IMR-90 (cell line): Measurements from ENCODE around the gene HSD17B10. TPM values are rescaled to one million over a fixed set of nuclear protein-coding genes. Genes with fewer than 3 reads are reported as not detected.

ENCODE experiments used
- ATAC-seq: fragments of 200-7000 bp; cut with Tn5 transposase; 2 replicates; pipeline ENCODE4 v1.9.1; 2020; ENCODE audit warnings: low read depth, mild to moderate bottlenecking, moderate library complexity
- BruUV-seq: library from RNA; stranded (reverse); fragments of 400-500 nt; replicated peaks from 2 replicates; lab custom pipeline; 2021; lab: Mats Ljungman, UMichigan
- CTCF ChIA-PET: fragments of 300-600 bp; formaldehyde crosslinking; extraction: SDS; loops from one replicate; lab custom pipeline; 2021; ENCODE audit warnings: antibody characterized with exemption; lab: Yijun Ruan, JAX
- POLR2A ChIA-PET: fragments of 300-600 bp; sonication (Branson Sonifier 250); formaldehyde crosslinking; loops from one replicate; lab custom pipeline; 2022; ENCODE audit warnings: antibody characterized with exemption; ENCODE audit not compliant: unreplicated experiment; lab: Charles Lee
- DNase-seq: peaks from one replicate; pipeline ENCODE4 v3.0.0; 2013
- H2AFZ ChIP-seq: replicated peaks from 2 replicates; pipeline ENCODE3; 2013; ENCODE audit warnings: low read length, mild to moderate bottlenecking; ENCODE audit not compliant: poor library complexity
- H2AK5ac ChIP-seq: 2 replicates; pipeline ENCODE4 v1.6.1; 2013; ENCODE audit warnings: low read depth, low read length, inconsistent platforms
- H2AK9ac ChIP-seq: replicated peaks from 2 replicates; pipeline ENCODE3; 2013; ENCODE audit warnings: mild to moderate bottlenecking, low read depth, low read length, moderate library complexity; ENCODE audit not compliant: poor library complexity
- H2BK120ac ChIP-seq: 2 replicates; pipeline ENCODE4 v1.6.1; 2013; ENCODE audit warnings: low read depth, low read length, inconsistent platforms
- H2BK15ac ChIP-seq: 3 replicates; pipeline ENCODE4 v1.6.1; 2013; ENCODE audit warnings: low read depth, low read length, inconsistent platforms
- H2BK20ac ChIP-seq: 2 replicates; pipeline ENCODE4 v1.6.1; 2013; ENCODE audit warnings: low read depth, mild to moderate bottlenecking, inconsistent platforms, low read length, moderate library complexity
- H2BK5ac ChIP-seq: 2 replicates; pipeline ENCODE4 v1.6.1; 2013; ENCODE audit warnings: mild to moderate bottlenecking, low read depth, low read length, inconsistent platforms; ENCODE audit not compliant: poor library complexity, severe bottlenecking
- H3K14ac ChIP-seq: replicated peaks from 2 replicates; pipeline ENCODE4 v1.6.1; 2013; ENCODE audit warnings: low read depth, low read length, inconsistent platforms
- H3K18ac ChIP-seq: 2 replicates; pipeline ENCODE4 v1.6.1; 2013; ENCODE audit warnings: low read depth, low read length, control low read depth
- H3K23ac ChIP-seq: 2 replicates; pipeline ENCODE4 v1.6.1; 2013; ENCODE audit warnings: low read depth, low read length, inconsistent platforms
- H3K27ac ChIP-seq: 2 replicates; pipeline ENCODE4 v1.5.1; 2013; ENCODE audit warnings: mild to moderate bottlenecking, control low read depth, low read length; ENCODE audit not compliant: insufficient read depth
- H3K27me3 ChIP-seq: 2 replicates; pipeline ENCODE4 v1.6.1; 2013; ENCODE audit warnings: low read length; ENCODE audit not compliant: control insufficient read depth, insufficient read depth
- H3K36me3 ChIP-seq: 2 replicates; pipeline ENCODE4 v1.6.1; 2013; ENCODE audit warnings: low read length, mixed read lengths; ENCODE audit not compliant: control insufficient read depth, insufficient read depth
- H3K4ac ChIP-seq: 2 replicates; pipeline ENCODE4 v1.6.1; 2013; ENCODE audit warnings: low read depth, low read length, inconsistent platforms
- H3K4me1 ChIP-seq: 2 replicates; pipeline ENCODE4 v1.6.1; 2013; ENCODE audit warnings: low read length, mixed read lengths; ENCODE audit not compliant: control insufficient read depth, insufficient read depth
- H3K4me2 ChIP-seq: 2 replicates; pipeline ENCODE4 v1.6.1; 2013; ENCODE audit warnings: low read depth, mild to moderate bottlenecking, control low read depth, low read length, moderate library complexity
- H3K4me3 ChIP-seq: 2 replicates; pipeline ENCODE4 v1.5.1; 2013; ENCODE audit warnings: low read depth, mild to moderate bottlenecking, control low read depth, low read length, moderate library complexity; ENCODE audit not compliant: insufficient read depth
- H3K56ac ChIP-seq: 2 replicates; pipeline ENCODE4 v1.6.1; 2013; ENCODE audit warnings: low read length, inconsistent platforms; ENCODE audit not compliant: insufficient read depth; ENCODE audit errors: extremely low read depth
- H3K79me1 ChIP-seq, 2 experiments: 2 replicates each; pipeline ENCODE4 v1.6.1; 2013; ENCODE audit warnings: low read length in 2 of 2, inconsistent platforms in 1 of 2, low read depth in 1 of 2
- H3K9ac ChIP-seq: 2 replicates; pipeline ENCODE4 v1.6.1; 2013; ENCODE audit warnings: low read depth, low read length, control low read depth
- H3K9me1 ChIP-seq: 2 replicates; pipeline ENCODE4 v1.6.1; 2013; ENCODE audit warnings: low read length, inconsistent platforms; ENCODE audit not compliant: insufficient read depth
- H3K9me3 ChIP-seq: 2 replicates; pipeline ENCODE4 v1.6.1; 2013; ENCODE audit warnings: low read length; ENCODE audit not compliant: control insufficient read depth, insufficient read depth
- H4K20me1 ChIP-seq: 2 replicates; pipeline ENCODE4 v1.6.1; 2013; ENCODE audit warnings: low read length, inconsistent platforms; ENCODE audit not compliant: insufficient read depth
- H4K5ac ChIP-seq: 2 replicates; pipeline ENCODE4 v1.6.1; 2013; ENCODE audit warnings: mild to moderate bottlenecking, low read depth, low read length, control low read depth
- H4K8ac ChIP-seq, 2 experiments: 2 replicates each; pipeline ENCODE4 v1.6.1; 2013; ENCODE audit warnings: low read depth in 2 of 2, low read length in 2 of 2, control low read depth in 1 of 2, inconsistent platforms in 1 of 2
- H4K91ac ChIP-seq: 2 replicates; pipeline ENCODE4 v1.6.1; 2013; ENCODE audit warnings: low read depth, low read length, inconsistent platforms; ENCODE audit not compliant: insufficient read depth
- BHLHE40 ChIP-seq: fragments of 150-350 bp; IDR thresholded peaks from 2 replicates; pipeline ENCODE4 v1.6.1; 2016; ENCODE audit warnings: mild to moderate bottlenecking, low read depth, low read length
- CEBPB ChIP-seq: IDR thresholded peaks from 2 replicates; pipeline ENCODE4 v1.6.1; 2012; ENCODE audit warnings: low read depth, low read length, improper control_type of control experiment
- CHD1 ChIP-seq: IDR thresholded peaks from 2 replicates; pipeline ENCODE4 v1.6.1; 2012; ENCODE audit warnings: low read depth, low read length, improper control_type of control experiment
- ELK1 ChIP-seq: fragments of 150-350 bp; IDR thresholded peaks from 2 replicates; pipeline ENCODE4 v1.6.1; 2016; ENCODE audit warnings: low read depth, mild to moderate bottlenecking, low read length, moderate library complexity, borderline replicate concordance
- FOS ChIP-seq: fragments of 150-350 bp; IDR thresholded peaks from 2 replicates; pipeline ENCODE4 v1.6.1; 2016; ENCODE audit warnings: low read depth, low read length
- MAFK ChIP-seq: IDR thresholded peaks from 2 replicates; pipeline ENCODE4 v1.6.1; 2012; ENCODE audit warnings: low read depth, low read length, improper control_type of control experiment
- MAZ ChIP-seq: IDR thresholded peaks from 2 replicates; pipeline ENCODE4 v1.6.1; 2012; ENCODE audit warnings: low read depth, mild to moderate bottlenecking, low read length, improper control_type of control experiment, moderate library complexity, borderline replicate concordance
- MXI1 ChIP-seq: IDR thresholded peaks from 2 replicates; pipeline ENCODE4 v1.6.1; 2012; ENCODE audit warnings: low read depth, mild to moderate bottlenecking, low read length, moderate library complexity, borderline replicate concordance
- NFE2L2 ChIP-seq: fragments of 150-350 bp; IDR thresholded peaks from 2 replicates; pipeline ENCODE4 v1.6.1; 2016; ENCODE audit warnings: low read depth, mild to moderate bottlenecking, low read length
- POLR2A ChIP-seq: IDR thresholded peaks from 2 replicates; pipeline ENCODE4 v1.6.1; 2012; ENCODE audit warnings: mild to moderate bottlenecking, low read depth, low read length
- RAD21 ChIP-seq: IDR thresholded peaks from 2 replicates; pipeline ENCODE4 v1.6.1; 2012; ENCODE audit warnings: low read length, improper control_type of control experiment
- RCOR1 ChIP-seq: IDR thresholded peaks from 2 replicates; pipeline ENCODE4 v1.6.1; 2012; ENCODE audit warnings: mild to moderate bottlenecking, low read length, improper control_type of control experiment; ENCODE audit not compliant: insufficient replicate concordance
- RFX5 ChIP-seq: IDR thresholded peaks from 2 replicates; pipeline ENCODE4 v1.8.0; 2012; ENCODE audit warnings: low read depth, mild to moderate bottlenecking, low read length, moderate library complexity
- SMC3 ChIP-seq: fragments of 150-350 bp; IDR thresholded peaks from 2 replicates; pipeline ENCODE4 v1.6.1; 2016; ENCODE audit warnings: low read depth, mild to moderate bottlenecking, antibody characterized with exemption, low read length, moderate library complexity
- WGBS, 2 experiments: methylation state at CpG; one replicate each; pipeline versions ENCODE4 v1.1.5 to v1.1.7; 2013; ENCODE audit warnings: missing lambda C conversion rate in 2 of 2; ENCODE audit not compliant: insufficient read length in 1 of 2; ENCODE audit errors: extremely low coverage in 2 of 2; 5-methylcytosine and 5-hydroxymethylcytosine counted together
- dilution Hi-C: fragments of 300-500 bp; cut with HindIII; formaldehyde crosslinking; loops from one replicate; pipeline ENCODE4 v1.14.3; 2018; ENCODE audit warnings: low sequenced_read_pairs; ENCODE audit not compliant: unreplicated experiment
- in situ Hi-C: fragments of 300-500 bp; cut with MboI; formaldehyde crosslinking; loops from 3 replicates; pipeline ENCODE4 v1.14.3; 2019; ENCODE audit warnings: low sequenced_read_pairs, inconsistent platforms, mixed read lengths
- intact Hi-C: fragments of 100-400 bp; cut with micrococcal nuclease; formaldehyde crosslinking; loops from 2 replicates; pipeline ENCODE4 v1.10.0; 2022
- polyA plus RNA-seq, 3 experiments: library from polyadenylated mRNA; depleted of rRNA; stranded (reverse); fragments of >200 nt; gene quantifications; 2 replicates each; pipeline ENCODE4 v1.2.3, GENCODE V29; 2012; ENCODE audit warnings: low replicate concordance in 1 of 3
- total RNA-seq: library from RNA; depleted of rRNA; stranded (reverse); fragments of >200 nt; gene quantifications from 2 replicates; pipeline ENCODE4 v1.2.3, GENCODE V29; 2012
- TF ChIP-seq, protein P1 (sequence below): conservative IDR thresholded peaks from 2 replicates; pipeline ENCODE4 v1.5.1; 2012; ENCODE audit warnings: mild to moderate bottlenecking, low read depth, low read length, improper control_type of control experiment

HSD17B10 gene
- total and polyA plus RNA-seq, 2 of the 4 experiments (the other 2 are of a cell fraction): 99.8 to 118 TPM

GRCh38 chrX:53422086-53422860, 11.9 kb downstream of the HSD17B10 start, which contains the start of gene SMC1A:
SMC1A (minus strand) TSS chrX:53422654; CDS start chrX:53422600, 54 bp downstream.
- 2% methylated on average over 17 of the region's 75 CpGs; no CpG with 5 or more reads in 1 of the 2 experiments for WGBS, 2 experiments
- Histone ChIP-seq H3K4me2 (peak within 1 kb of the TSS; percentile 90), H3K4me1 (peaks cover 5% of the 10 kb centered on the region), H2BK120ac (peak within 1 kb of the TSS; percentile 41; the same call in 1 of the 2 replicates), H2BK15ac (no peak within 1 kb of the TSS; the same call in 2 of the 3 replicates), H3K23ac (peak within 1 kb of the TSS; percentile 57; the same call in 1 of the 2 replicates), H2BK20ac (no peak within 1 kb of the TSS), H3K27me3 (no peaks in the 10 kb centered on the region), H3K14ac (peak within 1 kb of the TSS; percentile 88; the same call in 1 of the 2 replicates), H2BK5ac (peak within 1 kb of the TSS; percentile 72), H4K20me1 (peaks cover 28% of the 10 kb centered on the region), H2AK9ac (peak within 1 kb of the TSS; percentile 93), H3K79me1 (peaks cover 11 to 16% of the 10 kb centered on the region in 2 experiments; a peak in 3 of 4 replicates), H3K4me3 (peak within 1 kb of the TSS; percentile 71), H3K27ac (peak within 1 kb of the TSS; percentile 67), H2AFZ (peak within 1 kb of the TSS; percentile 92), H4K91ac (peak within 1 kb of the TSS; percentile 75), H2AK5ac (0 out of 2 replicates have a peak within 1 kb of the TSS, but pooled peaks have one; percentile 7), H3K18ac (peak within 1 kb of the TSS; percentile 28), H3K56ac (peak within 1 kb of the TSS; percentile 75), H3K9me1 (peaks cover 2% of the 10 kb centered on the region; the same call in 1 of the 2 replicates), H3K9ac (peak within 1 kb of the TSS; percentile 82), H3K9me3 (no peaks in the 10 kb centered on the region), H4K5ac (peak within 1 kb of the TSS; percentile 39), H3K4ac (peak within 1 kb of the TSS; percentile 80), H4K8ac (peak within 1 kb of the TSS; percentile 88), H3K36me3 (no peaks in the 10 kb centered on the region)
- POLR2A ChIA-PET: interaction anchor here (0.6 kb wide), 1 partner anchor 23 kb away, joined by 4 read pairs; no protein-coding TSS in a partner anchor
- dilution Hi-C loops: no loop called here
- intact Hi-C loops: no loop called here
- no TSS peak for BruUV-seq
- ATAC-seq (peak; percentile 97), DNase-seq (peak; percentile 98)
- CTCF ChIA-PET: no interaction called here
- in situ Hi-C loops: no loop called here
- peak; percentile 72; the same call in 1 of the 2 replicates for TF ChIP-seq BHLHE40
- TF ChIP-seq, protein P1, sequence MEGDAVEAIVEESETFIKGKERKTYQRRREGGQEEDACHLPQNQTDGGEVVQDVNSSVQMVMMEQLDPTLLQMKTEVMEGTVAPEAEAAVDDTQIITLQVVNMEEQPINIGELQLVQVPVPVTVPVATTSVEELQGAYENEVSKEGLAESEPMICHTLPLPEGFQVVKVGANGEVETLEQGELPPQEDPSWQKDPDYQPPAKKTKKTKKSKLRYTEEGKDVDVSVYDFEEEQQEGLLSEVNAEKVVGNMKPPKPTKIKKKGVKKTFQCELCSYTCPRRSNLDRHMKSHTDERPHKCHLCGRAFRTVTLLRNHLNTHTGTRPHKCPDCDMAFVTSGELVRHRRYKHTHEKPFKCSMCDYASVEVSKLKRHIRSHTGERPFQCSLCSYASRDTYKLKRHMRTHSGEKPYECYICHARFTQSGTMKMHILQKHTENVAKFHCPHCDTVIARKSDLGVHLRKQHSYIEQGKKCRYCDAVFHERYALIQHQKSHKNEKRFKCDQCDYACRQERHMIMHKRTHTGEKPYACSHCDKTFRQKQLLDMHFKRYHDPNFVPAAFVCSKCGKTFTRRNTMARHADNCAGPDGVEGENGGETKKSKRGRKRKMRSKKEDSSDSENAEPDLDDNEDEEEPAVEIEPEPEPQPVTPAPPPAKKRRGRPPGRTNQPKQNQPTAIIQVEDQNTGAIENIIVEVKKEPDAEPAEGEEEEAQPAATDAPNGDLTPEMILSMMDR: no peak
- TF ChIP-seq NFE2L2: no peak
- TF ChIP-seq POLR2A: peak; percentile 89
- peak; percentile 87 for TF ChIP-seq CEBPB
- TF ChIP-seq MXI1: peak; percentile 51; the same call in 1 of the 2 replicates
- TF ChIP-seq CHD1: peak; percentile 53; the same call in 1 of the 2 replicates
- no peak for TF ChIP-seq FOS
- no peak for TF ChIP-seq MAFK
- TF ChIP-seq ELK1: no peak
- no peak for TF ChIP-seq RCOR1
- no peak for TF ChIP-seq RAD21
- TF ChIP-seq RFX5: no peak
- peak; percentile 86; the same call in 1 of the 2 replicates for TF ChIP-seq MAZ
- TF ChIP-seq SMC3: no peak
